ENCODE data around the gene RPAP3. TPM values are rescaled to one million over a fixed set of nuclear protein-coding genes. Genes with fewer than 3 reads are reported as not detected.
"Not testable (repeated sequence)": the region's sequence is repeated elsewhere in the genome, so short reads cannot be mapped to it uniquely, and the experiment has no call there.

Gene RPAP3
- total RNA-seq, 1 donor from 2014 or later, result 24.4 TPM

- ATAC-seq; intact Hi-C loops (cut with DNase I); DNase-seq (ENCODE audit: missing footprints): not testable (repeated sequence)
Measured at GRCh38 chr12:47635770-47636169, 70.1 kb downstream of the RPAP3 start.

GRCh38 chr12:47634127-47634526 is 71.7 kb downstream of the RPAP3 start:
- intact Hi-C loops (cut with DNase I), result no loop called here
- ATAC-seq, result no peak
- no peak for DNase-seq (ENCODE audit: missing footprints)

GRCh38 chr12:47621960-47622359 is 83.9 kb downstream of the RPAP3 start:
- ATAC-seq, result no peak

GRCh38 chr12:47617476-47617875 is 88.4 kb downstream of the RPAP3 start:
- ATAC-seq (no peak), DNase-seq (ENCODE audit: missing footprints) (no peak)
- intact Hi-C loops (cut with DNase I), result no loop called here

More at GRCh38 chr12:47621960-47622359, 83.9 kb downstream of the RPAP3 start:
- intact Hi-C loops (cut with DNase I), result no loop called here
- DNase-seq (ENCODE audit: missing footprints), result no peak

GRCh38 chr12:47616440-47616839 is 89.4 kb downstream of the RPAP3 start:
- ATAC-seq, result no peak
- intact Hi-C loops (cut with DNase I), result no loop called here
- no peak for DNase-seq (ENCODE audit: missing footprints)

- intact Hi-C loops (cut with DNase I), result no loop called here
- ATAC-seq, result no peak
- DNase-seq (ENCODE audit: missing footprints), result no peak
Measured at GRCh38 chr12:47615711-47616110, 90.1 kb downstream of the RPAP3 start.

GRCh38 chr12:47614521-47614920 is 91.3 kb downstream of the RPAP3 start:
- DNase-seq (ENCODE audit: missing footprints), result no peak
- no peak for ATAC-seq
- intact Hi-C loops (cut with DNase I), result no loop called here

- intact Hi-C loops (cut with DNase I), result no loop called here
- no peak for ATAC-seq
- no peak for DNase-seq (ENCODE audit: missing footprints)
Measured at GRCh38 chr12:47612953-47613352, 92.9 kb downstream of the RPAP3 start.

GRCh38 chr12:47611906-47612305 is 93.9 kb downstream of the RPAP3 start:
- DNase-seq (ENCODE audit: missing footprints), result no peak

More at GRCh38 chr12:47611906-47612305, 93.9 kb downstream of the RPAP3 start:
- intact Hi-C loops (cut with DNase I), result no loop called here
- no peak for ATAC-seq

Other genes with a start within 250 kb of the RPAP3 start
- not detected for gene ENDOU, start 19.5 kb upstream of the RPAP3 start, total RNA-seq
- gene RAPGEF3, start 52.9 kb upstream of the RPAP3 start, total RNA-seq, result 37.3 TPM
- gene SLC48A1, start 67.2 kb upstream of the RPAP3 start, total RNA-seq, result 23.2 TPM
- gene HDAC7, start 113.9 kb upstream of the RPAP3 start, total RNA-seq, result 38.8 TPM
- gene VDR, start 199.0 kb upstream of the RPAP3 start, total RNA-seq, result 0.35 TPM